Ramos (cell line): ENCODE data around the gene ZNF569.

Experiments used
- in situ Hi-C: fragments of 300-500 bp; cut with MboI; formaldehyde crosslinking; loops from one replicate; pipeline ENCODE4 v1.14.3; 2022; ENCODE audit warnings: low sequenced_read_pairs; ENCODE audit not compliant: unreplicated experiment

The ZNF569 gene

GRCh38 chr19:37466798-37467607 is at the start of gene ZNF569:
TSS of gene ZNF569 (minus strand) at chr19:37467444. CDS start at chr19:37444921, 22,523 bp downstream.
- in situ Hi-C loops = no loop called here

GRCh38 chr19:37513397-37513796 is 46.2 kb upstream of the ZNF569 start:
- in situ Hi-C loops = no loop called here

- in situ Hi-C loops = no loop called here
Observed at GRCh38 chr19:37511821-37512220, 44.6 kb upstream of the ZNF569 start.

GRCh38 chr19:37511186-37511585 is 43.9 kb upstream of the ZNF569 start:
- in situ Hi-C loops = no loop called here

GRCh38 chr19:37507167-37507464 is 39.9 kb upstream of the ZNF569 start:
- in situ Hi-C loops = no loop called here

GRCh38 chr19:37506387-37507166 is 39.3 kb upstream of the ZNF569 start, which contains the start of gene ZNF793:
TSS of gene ZNF793 (plus strand) at chr19:37506939. CDS start at chr19:37523440, 16,501 bp downstream.
- in situ Hi-C loops = no loop called here

GRCh38 chr19:37505958-37506386 is 38.7 kb upstream of the ZNF569 start:
- in situ Hi-C loops = no loop called here

GRCh38 chr19:37492213-37492612 is 25.0 kb upstream of the ZNF569 start:
- in situ Hi-C loops = no loop called here

- in situ Hi-C loops = no loop called here
Observed at GRCh38 chr19:37484406-37485168, 17.3 kb upstream of the ZNF569 start.

- in situ Hi-C loops = no loop called here
Observed at GRCh38 chr19:37472165-37472564, 4.9 kb upstream of the ZNF569 start.

GRCh38 chr19:37470216-37470615 is 3.0 kb upstream of the ZNF569 start:
- in situ Hi-C loops = no loop called here

GRCh38 chr19:37468961-37469777 is 1.9 kb upstream of the ZNF569 start, which contains the start of gene ZNF570:
TSS of gene ZNF570 (plus strand) at chr19:37469356. CDS start at chr19:37470355, 999 bp downstream.
- in situ Hi-C loops = no loop called here

- in situ Hi-C loops = no loop called here
Observed at GRCh38 chr19:37467608-37468090, 405 bp upstream of the ZNF569 start.

GRCh38 chr19:37466277-37466797 is 907 bp downstream of the ZNF569 start:
- in situ Hi-C loops = no loop called here

GRCh38 chr19:37452500-37453245 is 14.6 kb downstream of the ZNF569 start:
- in situ Hi-C loops = no loop called here

GRCh38 chr19:37413313-37414084 is 53.7 kb downstream of the ZNF569 start:
- in situ Hi-C loops = no loop called here

GRCh38 chr19:37412700-37413099 is 54.5 kb downstream of the ZNF569 start:
- in situ Hi-C loops = no loop called here
